ENCODE results near the gene ATG7.
"Not testable (repeated sequence)": the region's sequence is repeated elsewhere in the genome, so short reads cannot be mapped to it uniquely, and the experiment has no call there.

ATG7 gene

GRCh38 chr3:11248596-11248995 is 23.6 kb upstream of the ATG7 start:
- no peak for TF ChIP-seq CTCF (IDR thresholded peaks at IDR 0.05; ENCODE audit: control extremely low read depth, extremely low read depth, low read depth, missing control alignments)
- ChIA-PET CTCF (interaction anchor here (0.9 to 3.1 kb wide), 4 partner anchors 9 to 86 kb away, joined by 3 to 12 read pairs (median 6); no protein-coding TSS in a partner anchor), POLR2A (no interaction called here)
- DNase-seq (ENCODE audit: extremely low spot score): no peak

GRCh38 chr3:11250902-11251806 is 21.0 kb upstream of the ATG7 start:
- no peak for TF ChIP-seq CTCF (IDR thresholded peaks at IDR 0.05; ENCODE audit: control extremely low read depth, extremely low read depth, low read depth, missing control alignments)
- ChIA-PET CTCF (no interaction called here), POLR2A (no interaction called here)
- DNase-seq (ENCODE audit: extremely low spot score): no peak

GRCh38 chr3:11251807-11252176 is 20.4 kb upstream of the ATG7 start:
- no peak for TF ChIP-seq CTCF (IDR thresholded peaks at IDR 0.05; ENCODE audit: control extremely low read depth, extremely low read depth, low read depth, missing control alignments)
- CTCF ChIA-PET: no interaction called here

GRCh38 chr3:11254876-11255275 is 17.3 kb upstream of the ATG7 start:
- ChIA-PET POLR2A (interaction anchor here (0.5 kb wide), 1 partner anchor 30 kb away, joined by 10 read pairs; no protein-coding TSS in a partner anchor), CTCF (interaction anchor here (2.5 kb wide), 1 partner anchor 11 kb away, joined by 11 read pairs; no protein-coding TSS in a partner anchor)
- DNase-seq (ENCODE audit: extremely low spot score): no peak
- no peak for TF ChIP-seq CTCF (IDR thresholded peaks at IDR 0.05; ENCODE audit: control extremely low read depth, extremely low read depth, low read depth, missing control alignments)

More at GRCh38 chr3:11251807-11252176, 20.4 kb upstream of the ATG7 start:
- POLR2A ChIA-PET: no interaction called here
- no peak for DNase-seq (ENCODE audit: extremely low spot score)

- POLR2A ChIA-PET: interaction anchor here (0.5 kb wide), 1 partner anchor 30 kb away, joined by 10 read pairs; no protein-coding TSS in a partner anchor
- CTCF ChIA-PET: interaction anchor here (2.5 kb wide), 1 partner anchor 12 kb away, joined by 11 read pairs; no protein-coding TSS in a partner anchor
Measured at GRCh38 chr3:11255537-11255936, 16.7 kb upstream of the ATG7 start.

GRCh38 chr3:11258958-11259357 is 13.2 kb upstream of the ATG7 start:
- POLR2A ChIA-PET: no interaction called here
- DNase-seq (ENCODE audit: extremely low spot score): no peak
- TF ChIP-seq CTCF (IDR thresholded peaks at IDR 0.05; ENCODE audit: control extremely low read depth, extremely low read depth, low read depth, missing control alignments): no peak
- CTCF ChIA-PET: no interaction called here

More at GRCh38 chr3:11255537-11255936, 16.7 kb upstream of the ATG7 start:
- DNase-seq (ENCODE audit: extremely low spot score): not testable (repeated sequence)

- ChIA-PET POLR2A (no interaction called here), CTCF (interaction anchor here (0.8 to 1.6 kb wide), 6 partner anchors 11 to 79 kb away, joined by 3 to 8 read pairs (median 4); partner anchors contain the start of gene ATG7)
- peak; percentile 16 for TF ChIP-seq CTCF (IDR thresholded peaks at IDR 0.05; ENCODE audit: control extremely low read depth, extremely low read depth, low read depth, missing control alignments)
- DNase-seq (ENCODE audit: extremely low spot score): no peak
Measured at GRCh38 chr3:11260460-11260859, 11.7 kb upstream of the ATG7 start.

All from GM10248 (cell line).